HG02870 (cell line): ENCODE measurements around the gene XRCC5.
A peak's percentile ranks its signal among the peaks of the same experiment; 100 is the strongest.
"Not testable (repeated sequence)": the region's sequence is repeated elsewhere in the genome, so short reads cannot be mapped to it uniquely, and the experiment has no call there.

Experiments
- ATAC-seq: cut with Tn5 transposase; IDR thresholded peaks from one replicate; pipeline ENCODE4 v1.9.1; 2021; ENCODE audit warnings: mild to moderate bottlenecking, moderate library complexity; ENCODE audit not compliant: unreplicated experiment

XRCC5 gene

DNA sequence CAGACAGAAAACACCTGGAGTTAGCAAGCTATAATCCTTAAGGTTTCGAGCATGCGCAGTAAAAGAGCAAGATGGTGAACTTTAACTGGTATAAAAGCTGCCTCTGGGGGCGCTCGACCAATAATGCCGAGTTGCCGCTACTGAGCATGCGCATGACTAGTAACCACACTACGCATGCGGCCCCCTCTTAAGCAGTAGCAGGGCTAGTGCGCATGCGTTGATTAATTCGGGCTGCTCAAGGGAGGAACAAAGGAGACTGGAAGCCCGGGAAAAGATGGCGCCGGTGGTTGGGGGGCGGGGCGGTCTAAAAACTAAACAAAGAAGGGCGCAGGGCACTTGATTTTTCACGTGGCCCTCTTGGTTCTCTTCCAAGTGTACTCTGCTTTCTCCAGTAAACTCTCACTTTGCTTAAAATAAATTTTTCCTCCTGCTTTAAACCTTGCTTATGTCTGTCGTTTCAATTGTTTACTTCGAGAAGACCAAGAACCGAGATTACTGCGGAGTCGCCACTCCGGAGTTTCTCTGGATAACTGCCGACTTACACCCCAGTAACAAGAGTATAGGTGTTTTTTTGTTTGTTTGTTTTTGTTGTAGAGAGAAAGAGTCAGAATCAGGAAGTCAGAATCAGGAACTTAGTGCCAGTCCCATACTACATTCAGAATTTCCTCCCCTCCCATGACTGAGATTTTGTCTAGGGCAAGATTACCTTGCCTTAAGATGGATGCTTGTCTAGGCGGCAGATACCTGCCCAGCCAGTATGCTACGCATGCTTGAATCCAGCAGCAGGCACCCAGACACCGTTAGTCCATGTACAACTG is 5.8 kb downstream of the XRCC5 start:
- ATAC-seq = peak; percentile 25

DNA sequence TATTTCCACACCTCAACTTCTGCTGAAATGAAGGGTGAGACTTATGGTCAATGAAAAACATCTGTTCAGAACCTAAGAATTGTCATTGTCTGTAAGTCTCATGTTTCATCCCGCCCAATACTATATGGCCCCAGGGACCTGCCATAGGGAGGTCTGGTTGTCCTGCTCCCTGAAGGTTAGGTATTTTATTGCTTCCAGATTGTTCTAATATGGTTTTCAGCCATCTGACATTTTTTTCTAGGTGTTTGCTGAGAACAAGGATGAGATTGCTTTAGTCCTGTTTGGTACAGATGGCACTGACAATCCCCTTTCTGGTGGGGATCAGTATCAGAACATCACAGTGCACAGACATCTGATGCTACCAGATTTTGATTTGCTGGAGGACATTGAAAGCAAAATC is 7.3 kb downstream of the XRCC5 start:
- ATAC-seq = no peak

DNA sequence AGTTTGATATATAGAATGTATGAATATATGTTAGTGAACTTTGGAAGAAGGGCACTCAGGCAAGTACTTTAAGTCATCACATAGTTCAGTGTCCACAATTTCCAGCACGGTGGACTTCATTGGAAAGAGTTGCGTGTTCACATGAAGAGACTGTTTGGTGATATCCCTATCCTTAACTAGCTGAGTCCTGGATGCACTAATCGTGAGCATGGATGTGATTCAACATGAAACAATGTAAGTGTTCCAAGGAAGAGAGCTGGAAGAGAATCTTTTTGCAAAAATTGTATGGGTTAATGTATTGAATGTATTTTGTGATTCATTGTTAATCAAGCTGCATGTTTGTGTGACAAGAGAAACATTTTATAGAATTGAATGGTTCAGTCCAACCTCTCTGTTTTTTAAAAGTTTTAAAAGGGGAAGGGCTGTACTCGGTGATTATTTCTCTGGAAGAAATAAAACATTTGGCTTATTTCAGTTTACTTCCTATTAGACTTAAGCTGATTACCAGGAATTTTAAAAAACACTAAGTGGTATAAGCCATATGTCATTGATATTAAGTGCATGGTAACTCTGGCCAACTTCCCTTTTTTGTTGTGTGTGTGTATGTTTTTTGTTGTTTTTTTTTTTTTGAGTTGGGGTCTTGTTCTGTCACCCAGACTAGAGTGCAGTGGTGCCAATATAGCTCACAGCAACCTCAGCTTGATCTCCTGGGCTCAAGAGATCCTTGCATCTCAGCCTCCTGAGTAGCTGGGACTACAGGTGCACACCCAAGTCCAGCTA is 8.6 kb downstream of the XRCC5 start:
- no peak for ATAC-seq

GRCh38 chr2:216118474-216118873 is 9.3 kb downstream of the XRCC5 start:
- no peak for ATAC-seq

DNA sequence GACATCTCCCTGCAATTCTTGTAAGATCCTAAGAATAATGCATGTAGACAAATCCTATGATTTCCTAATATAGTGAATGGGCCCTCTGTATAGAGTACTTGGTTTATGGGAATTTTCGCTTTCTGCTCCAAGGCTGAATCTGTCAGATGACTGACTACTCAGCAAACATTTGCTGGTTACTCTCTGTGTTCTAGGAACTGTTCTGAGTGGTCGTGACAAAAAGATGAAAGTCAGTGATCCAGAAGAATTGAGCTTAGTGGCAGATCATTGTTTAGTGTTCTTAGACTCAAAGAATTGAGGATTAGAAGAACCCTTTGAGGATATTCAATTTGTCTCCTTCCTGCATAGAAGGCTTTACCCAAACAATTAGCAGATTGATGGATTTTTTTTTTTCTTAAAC is 10.0 kb downstream of the XRCC5 start:
- no peak for ATAC-seq

GRCh38 chr2:216119986-216120385 is 10.8 kb downstream of the XRCC5 start:
- no peak for ATAC-seq

DNA sequence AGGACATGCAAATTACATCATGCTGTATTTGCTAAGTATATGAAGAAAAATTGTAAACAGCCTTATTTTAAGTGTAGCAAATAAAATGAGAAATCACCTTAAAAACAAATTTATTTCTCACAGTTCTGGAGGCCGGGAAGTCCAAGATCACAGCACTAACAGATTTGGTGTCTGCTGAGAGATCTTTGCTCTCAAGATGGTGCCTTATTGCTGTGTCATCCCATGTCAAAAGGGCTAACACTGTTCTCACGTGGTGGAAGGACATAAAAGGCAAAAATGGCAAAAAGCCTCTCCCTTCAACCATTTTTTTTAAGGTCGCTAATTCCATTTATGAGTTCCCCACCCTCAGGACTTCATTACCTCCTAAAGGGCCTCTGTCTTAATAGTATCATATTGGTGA is 12.1 kb downstream of the XRCC5 start:
- no peak for ATAC-seq

GRCh38 chr2:216126943-216127342 is 17.8 kb downstream of the XRCC5 start:
- ATAC-seq = no peak

GRCh38 chr2:216130346-216130971 is 21.3 kb downstream of the XRCC5 start:
- no peak for ATAC-seq

GRCh38 chr2:216131175-216131926 is 22.2 kb downstream of the XRCC5 start:
- ATAC-seq = no peak

DNA sequence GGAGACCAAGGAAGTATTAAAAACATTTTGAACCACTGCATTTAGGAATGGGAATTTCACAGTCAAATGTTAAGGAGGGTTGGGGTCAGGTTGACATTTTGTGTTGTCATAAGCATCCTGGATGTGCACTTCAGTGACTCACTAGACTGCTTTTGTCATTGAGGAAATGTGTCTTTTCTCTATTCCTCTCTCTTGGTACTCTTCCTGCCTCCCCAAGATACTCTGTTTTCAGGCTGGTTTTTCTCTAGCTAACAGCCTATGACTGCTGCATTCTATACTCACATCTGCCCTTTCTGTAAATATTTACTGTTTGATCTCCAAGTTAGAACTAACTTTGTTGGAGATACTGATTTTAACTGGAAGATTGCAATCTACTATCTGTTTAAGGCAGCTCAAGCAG is 23.4 kb downstream of the XRCC5 start:
- no peak for ATAC-seq

GRCh38 chr2:216133397-216133796 is 24.2 kb downstream of the XRCC5 start:
- ATAC-seq = no peak

DNA sequence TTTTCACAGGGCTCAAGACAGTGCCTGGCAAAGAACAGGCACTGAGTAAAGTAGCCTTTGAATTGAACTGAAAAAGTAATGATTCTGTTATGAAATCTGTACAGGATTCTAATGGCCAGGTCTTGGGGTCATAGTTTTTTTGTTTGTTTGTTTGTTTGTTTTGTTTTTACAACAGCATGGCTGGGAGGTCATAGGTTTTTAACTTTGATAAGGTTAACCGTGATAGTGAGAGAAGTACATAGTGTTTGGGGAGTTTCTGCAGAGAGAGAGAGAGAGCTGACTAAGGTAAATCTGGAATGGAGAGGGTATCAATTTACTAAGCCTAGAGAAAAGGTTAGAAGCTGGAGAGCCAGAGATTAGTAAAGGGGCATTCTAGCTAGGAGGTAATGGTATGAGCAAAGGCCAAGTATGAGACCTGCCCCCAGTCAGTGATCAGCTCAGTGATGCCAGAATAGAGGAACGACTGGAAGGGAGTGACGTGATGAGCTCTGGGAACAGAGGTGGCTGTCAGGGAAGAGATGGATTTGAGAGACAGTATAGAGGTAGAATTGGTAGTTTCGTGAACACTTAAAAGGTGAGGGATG is 25.9 kb downstream of the XRCC5 start:
- no peak for ATAC-seq

- ATAC-seq = no peak
Observed at GRCh38 chr2:216139884-216140283, 30.7 kb downstream of the XRCC5 start.

GRCh38 chr2:216141516-216141915 is 32.4 kb downstream of the XRCC5 start:
- ATAC-seq = not testable (repeated sequence)

DNA sequence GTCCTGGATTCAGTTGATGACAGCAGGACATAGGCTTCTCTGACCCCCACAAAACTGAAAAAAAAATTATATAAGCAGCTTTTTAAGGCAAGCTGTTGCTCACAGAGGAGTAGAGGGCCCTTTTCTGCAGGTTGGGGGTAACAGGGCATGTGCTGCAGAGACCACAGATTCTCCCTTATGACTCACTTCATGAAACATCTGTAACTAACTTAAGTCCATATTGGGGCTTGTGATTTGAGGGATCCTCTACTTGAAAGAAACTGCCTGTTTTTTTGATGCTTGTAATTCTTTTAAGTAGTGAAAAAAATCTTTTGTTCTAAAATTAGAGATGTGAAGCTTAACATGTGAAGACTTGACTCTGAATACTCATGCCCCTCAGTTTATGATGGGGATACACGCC is 33.4 kb downstream of the XRCC5 start:
- ATAC-seq = peak; percentile 99

DNA sequence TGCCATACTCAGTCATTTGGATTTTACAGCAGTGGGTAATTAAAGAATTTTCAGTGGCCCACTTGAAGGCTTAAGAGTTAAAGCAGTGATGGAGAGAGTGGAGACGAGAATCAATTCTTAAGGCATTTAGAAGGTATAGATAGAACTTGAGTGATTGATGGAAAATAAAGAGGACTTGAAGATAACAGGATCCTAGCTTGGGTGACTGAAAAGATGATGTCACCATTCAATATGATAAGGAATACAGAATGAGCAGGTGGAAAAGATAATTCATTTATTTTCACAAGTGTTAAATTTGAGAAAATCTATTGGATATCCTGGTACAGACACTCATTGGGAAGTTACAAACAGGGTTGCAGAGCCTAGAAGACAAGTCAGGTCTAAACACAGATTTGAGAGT is 35.2 kb downstream of the XRCC5 start:
- no peak for ATAC-seq

DNA sequence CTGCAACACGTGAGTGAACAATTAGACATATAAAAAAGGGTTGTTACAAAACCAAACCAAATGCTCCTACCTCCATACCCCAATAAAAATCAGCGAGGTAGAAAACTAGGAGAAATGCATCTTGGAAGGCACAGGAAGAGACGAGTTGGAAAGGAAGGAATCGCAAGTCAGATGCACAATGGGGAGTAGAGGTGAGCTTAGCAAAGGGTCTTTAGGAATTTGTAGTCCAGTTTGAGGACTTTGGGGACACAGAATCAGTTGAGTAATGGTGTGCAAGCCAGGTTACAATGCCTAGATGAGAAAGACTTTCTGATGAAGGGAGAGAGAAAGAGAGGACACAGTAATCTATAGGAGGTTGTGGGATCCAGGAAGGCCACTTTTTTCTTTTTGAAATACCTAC is 35.7 kb downstream of the XRCC5 start:
- no peak for ATAC-seq

DNA sequence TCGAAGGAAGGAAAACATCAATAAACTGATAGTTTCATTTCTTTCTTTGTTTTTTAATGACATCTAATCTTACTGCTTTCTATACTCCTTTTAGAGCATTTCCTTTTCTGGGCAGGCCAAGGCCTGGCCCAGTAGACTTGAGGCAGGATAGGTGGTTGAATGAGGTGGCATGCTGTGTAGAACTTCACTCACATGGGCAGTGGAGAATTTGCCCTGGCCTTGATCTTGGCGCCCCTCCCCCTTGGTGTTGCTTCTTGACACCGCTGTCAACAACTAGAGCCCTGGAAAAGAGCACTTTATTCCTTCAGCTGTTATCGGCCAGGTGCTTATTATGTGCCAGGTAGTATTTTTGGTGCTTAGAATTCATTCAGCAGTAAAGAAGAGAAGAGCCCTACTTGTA is 37.4 kb downstream of the XRCC5 start:
- no peak for ATAC-seq

DNA sequence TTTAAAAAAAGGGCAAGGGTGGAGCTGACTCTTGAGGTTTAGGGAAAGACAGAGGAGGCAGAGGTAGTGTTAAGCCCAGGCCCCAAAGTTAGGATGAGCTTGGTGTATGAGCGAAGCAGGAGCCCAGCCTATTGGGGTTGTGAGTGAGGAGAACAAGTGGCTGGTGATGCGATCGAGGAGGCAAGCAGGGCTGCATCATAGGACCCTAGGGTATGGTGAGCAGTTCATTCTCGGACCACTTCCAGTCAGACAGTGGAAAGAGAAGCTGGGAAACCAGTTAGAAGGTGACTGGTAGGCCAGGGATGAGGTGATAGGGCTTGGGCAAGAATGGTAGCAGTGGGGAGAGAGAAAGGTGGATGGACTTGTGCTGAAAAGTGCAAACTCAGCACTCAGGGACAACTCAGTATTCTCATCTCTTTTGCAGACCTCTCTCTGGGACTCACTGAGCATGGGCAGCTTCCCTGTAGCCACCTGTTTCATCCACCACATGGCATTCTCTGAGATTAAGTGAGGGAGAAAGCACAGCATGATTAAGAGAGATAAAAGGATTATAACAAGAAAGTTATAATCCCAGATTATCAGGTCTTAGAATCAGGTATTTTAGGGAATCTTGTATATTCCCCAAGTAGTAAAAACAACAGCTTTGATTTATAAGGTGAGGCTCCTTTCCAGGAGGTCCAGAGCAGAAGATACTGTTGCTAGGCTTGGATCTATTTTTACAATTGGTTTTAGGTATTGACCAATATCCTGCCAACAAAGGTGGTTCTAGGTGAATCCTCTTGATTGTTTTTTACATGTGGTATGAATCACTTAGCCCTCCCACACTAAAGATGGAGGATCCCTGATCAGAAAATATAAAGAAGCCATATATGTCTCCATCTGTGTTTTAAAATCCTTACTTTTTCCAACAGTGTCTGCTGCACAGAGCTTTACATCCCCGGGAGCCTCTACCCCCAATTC is 38.3 kb downstream of the XRCC5 start:
- ATAC-seq = no peak
